Fibroblast of villous mesenchyme (primary cell): ENCODE results near the gene RAB26. TPM values are rescaled to one million over a fixed set of nuclear protein-coding genes. Genes with fewer than 3 reads are reported as not detected.

Experiments
- DNase-seq: peaks from one replicate; pipeline ENCODE4 v3.0.0-alpha.2; 2010; ENCODE audit warnings: low read depth
- H3K4me3 ChIP-seq: 2 replicates; pipeline ENCODE4 v1.5.1; 2011; ENCODE audit warnings: low read depth, mild to moderate bottlenecking, low read length
- total RNA-seq: library from RNA; depleted of rRNA; stranded (reverse); fragments of >200 nt; gene quantifications from 2 replicates; pipeline ENCODE4 v1.2.3, GENCODE V29; 2012
- TF ChIP-seq, protein P1 (sequence below): IDR thresholded peaks from 2 replicates; pipeline ENCODE4 v1.5.1; 2012; ENCODE audit warnings: low read depth, mild to moderate bottlenecking, low read length; ENCODE audit not compliant: insufficient read depth

RAB26 gene
- total RNA-seq, 1 donor, result 1.3 TPM

DNA sequence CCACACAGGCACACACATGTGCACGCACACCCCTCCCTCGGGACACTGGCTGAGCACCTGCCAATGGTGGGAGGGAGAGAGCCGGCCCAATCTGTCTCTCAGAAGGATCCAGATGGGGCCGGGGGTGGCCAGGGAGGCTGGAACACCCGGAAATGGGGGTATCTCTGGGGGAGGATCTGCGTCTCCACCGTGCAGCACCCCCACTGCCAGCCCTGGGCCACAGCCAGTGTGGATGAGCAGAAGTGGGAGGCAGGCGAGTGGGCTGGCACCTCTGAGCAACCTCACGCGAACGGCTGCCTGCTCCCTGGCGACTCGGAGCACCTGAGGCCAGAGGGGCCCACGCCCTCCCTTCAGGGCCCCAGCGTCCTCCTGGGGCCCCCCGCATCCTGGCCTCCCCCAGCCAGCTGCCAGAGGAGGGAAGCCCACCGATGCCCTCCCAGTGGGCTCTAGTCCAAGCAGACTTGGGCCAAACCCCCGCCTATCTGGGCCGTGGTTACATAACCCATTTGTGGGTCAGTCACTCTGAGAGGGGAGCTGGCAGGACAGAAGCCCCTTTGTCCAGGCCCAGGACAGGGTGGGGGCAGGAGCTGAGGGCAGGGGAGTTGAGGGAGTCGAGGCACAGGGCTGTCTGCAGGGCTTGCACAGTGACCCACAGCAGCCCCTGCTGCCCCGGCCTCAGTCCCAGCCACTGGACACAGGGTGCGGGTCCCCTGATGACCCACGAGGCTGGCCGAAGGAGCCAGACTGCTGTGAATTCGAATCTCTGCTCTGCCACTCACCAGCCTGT is 42.4 kb downstream of the RAB26 start:
- no peak for DNase-seq
- TF ChIP-seq, protein P1, sequence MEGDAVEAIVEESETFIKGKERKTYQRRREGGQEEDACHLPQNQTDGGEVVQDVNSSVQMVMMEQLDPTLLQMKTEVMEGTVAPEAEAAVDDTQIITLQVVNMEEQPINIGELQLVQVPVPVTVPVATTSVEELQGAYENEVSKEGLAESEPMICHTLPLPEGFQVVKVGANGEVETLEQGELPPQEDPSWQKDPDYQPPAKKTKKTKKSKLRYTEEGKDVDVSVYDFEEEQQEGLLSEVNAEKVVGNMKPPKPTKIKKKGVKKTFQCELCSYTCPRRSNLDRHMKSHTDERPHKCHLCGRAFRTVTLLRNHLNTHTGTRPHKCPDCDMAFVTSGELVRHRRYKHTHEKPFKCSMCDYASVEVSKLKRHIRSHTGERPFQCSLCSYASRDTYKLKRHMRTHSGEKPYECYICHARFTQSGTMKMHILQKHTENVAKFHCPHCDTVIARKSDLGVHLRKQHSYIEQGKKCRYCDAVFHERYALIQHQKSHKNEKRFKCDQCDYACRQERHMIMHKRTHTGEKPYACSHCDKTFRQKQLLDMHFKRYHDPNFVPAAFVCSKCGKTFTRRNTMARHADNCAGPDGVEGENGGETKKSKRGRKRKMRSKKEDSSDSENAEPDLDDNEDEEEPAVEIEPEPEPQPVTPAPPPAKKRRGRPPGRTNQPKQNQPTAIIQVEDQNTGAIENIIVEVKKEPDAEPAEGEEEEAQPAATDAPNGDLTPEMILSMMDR, result no peak
- H3K4me3 ChIP-seq, result no peak overlapping the region

- DNase-seq, result no peak
- TF ChIP-seq, protein P1, result no peak
- H3K4me3 ChIP-seq, result no peak overlapping the region
Observed at GRCh38 chr16:2191446-2191706, 43.0 kb downstream of the RAB26 start.

- DNase-seq, result peak; percentile 12
- TF ChIP-seq, protein P1, result no peak
- H3K4me3 ChIP-seq, result no peak overlapping the region
Observed at GRCh38 chr16:2194166-2194834, 45.9 kb downstream of the RAB26 start.

DNA sequence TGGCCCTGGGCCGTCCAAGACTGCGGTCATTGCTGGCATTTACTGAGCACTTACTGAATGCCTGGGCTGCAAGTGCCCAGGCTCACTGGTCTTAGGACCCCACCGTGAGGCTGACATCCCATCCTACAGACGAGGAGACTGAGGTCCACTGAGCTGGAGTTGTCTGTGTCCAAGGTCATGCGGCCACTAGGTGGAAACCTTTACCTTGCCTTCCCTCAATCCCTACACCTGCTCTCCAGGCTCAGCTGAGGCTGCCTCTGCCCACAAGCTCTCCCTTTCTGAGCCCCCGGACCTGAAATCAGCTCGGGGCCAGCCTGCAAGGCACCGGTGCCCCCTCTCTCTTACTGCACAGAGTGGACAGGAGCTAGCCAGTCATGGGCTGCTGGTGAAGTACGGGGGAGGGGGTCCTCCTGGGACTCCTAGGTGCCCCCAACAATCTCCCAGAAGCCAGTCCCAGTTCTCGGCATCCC is 46.5 kb downstream of the RAB26 start:
- TF ChIP-seq, protein P1, result peak; percentile 42
- H3K4me3 ChIP-seq, result no peak overlapping the region
- DNase-seq, result peak; percentile 35

DNA sequence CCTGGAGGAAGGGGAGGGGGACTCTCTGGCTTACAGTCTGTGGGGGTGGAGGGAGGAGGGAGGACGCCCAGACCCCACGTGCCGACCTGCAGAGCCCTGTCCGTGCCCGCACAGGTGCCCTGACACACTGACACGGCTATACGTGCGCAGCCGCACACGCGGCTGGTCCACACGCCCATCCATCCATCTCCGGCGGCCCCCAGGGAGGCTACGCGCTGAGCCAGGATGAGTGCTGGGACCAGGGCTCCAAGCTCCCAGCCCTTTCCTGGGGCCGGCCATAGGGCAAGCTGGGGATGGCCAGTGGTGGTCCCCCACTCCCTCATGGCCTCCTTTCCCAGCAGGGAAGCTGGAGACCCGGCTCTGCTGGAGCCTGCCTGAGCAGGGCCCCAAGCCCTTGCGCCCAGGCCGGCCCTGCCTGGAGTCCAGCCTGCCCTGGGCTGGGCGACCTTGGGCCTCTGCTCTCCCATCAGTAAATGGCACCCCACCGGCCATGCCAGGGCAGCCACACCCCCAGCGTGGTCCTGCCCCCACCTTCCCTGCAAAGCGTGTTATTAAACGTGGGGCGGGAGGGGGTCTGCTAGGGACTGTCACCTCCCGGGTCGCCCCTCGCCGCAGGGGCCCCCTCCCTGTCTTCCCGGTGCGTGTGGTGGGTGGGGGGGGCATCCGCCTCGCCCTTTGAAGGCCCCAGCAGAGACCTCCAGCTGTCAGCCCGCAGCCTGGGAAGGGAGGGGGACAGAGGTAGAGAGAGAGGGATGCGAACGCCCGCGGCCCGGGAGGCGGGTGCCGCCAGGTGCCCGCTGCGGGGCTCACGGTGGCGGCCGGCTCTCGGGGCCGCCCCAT is 47.1 kb downstream of the RAB26 start:
- H3K4me3 ChIP-seq, result peak overlapping the region; percentile 40
- no peak for DNase-seq
- TF ChIP-seq, protein P1, result no peak

DNA sequence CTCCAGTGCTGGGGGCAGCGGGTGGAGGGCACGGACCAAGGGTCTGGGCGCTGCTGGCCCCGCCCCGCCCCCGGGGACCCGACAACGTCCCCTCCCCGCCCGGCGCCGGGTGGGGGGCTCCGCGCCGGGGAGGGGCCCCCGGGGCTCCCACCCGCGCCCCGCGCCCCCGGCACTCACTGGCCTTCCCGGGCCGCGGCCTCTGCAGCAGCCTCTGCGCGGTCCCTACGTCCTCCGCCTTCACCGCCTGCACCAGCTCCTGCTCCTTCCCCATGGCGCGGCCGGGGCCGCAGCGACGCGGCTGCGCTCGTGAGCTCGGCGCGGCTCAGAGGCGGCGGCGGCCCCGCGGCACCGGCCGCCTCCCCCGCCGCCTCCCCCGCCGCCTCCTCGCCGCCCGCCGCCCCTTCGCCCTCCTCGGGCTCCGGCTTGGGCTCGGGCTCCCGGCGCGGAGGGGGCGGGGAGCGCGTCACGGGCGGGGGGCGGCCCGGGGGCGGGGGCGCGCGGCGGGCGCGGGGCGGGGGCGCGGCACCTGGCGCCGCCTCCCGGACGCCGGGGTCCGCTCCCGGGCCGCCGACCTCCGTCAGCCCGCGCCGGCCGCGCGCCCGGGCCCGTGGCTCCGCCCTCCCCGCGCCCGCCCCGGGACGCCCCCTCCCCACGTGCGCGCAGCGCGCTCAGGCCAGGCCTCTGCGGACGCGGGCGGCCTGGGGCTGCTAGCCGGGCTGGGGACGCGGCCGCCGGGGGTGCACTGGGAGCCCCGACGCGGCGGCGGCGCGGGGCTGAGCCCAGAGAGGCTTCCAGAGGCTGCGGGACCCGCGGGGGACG is 47.9 kb downstream of the RAB26 start, which contains the start of gene CASKIN1:
Gene CASKIN1, minus strand, starts transcription at position 444 of the 819 bp plus-strand sequence. Its CDS starts 173 bp downstream, at position 271.
- TF ChIP-seq, protein P1, result no peak
- peak; percentile 16 for DNase-seq
- H3K4me3 ChIP-seq, result peak within 1 kb of the TSS; percentile 40
